Hepatocyte (in vitro differentiated cells): Measurements from ENCODE around the gene S100PBP. TPM values are rescaled to one million over a fixed set of nuclear protein-coding genes. Genes with fewer than 3 reads are reported as not detected.

Experiments
- DNase-seq: peaks from one replicate; pipeline ENCODE4 v3.0.0-alpha.2; 2016; ENCODE audit warnings: low spot score
- H2AFZ ChIP-seq: fragments of 200-600 bp; sonication (generic); 2 replicates; pipeline ENCODE4 v1.6.0; 2016; ENCODE audit warnings: antibody characterized with exemption, mild to moderate bottlenecking
- H3K27ac ChIP-seq: fragments of 200-600 bp; sonication (generic); 2 replicates; pipeline ENCODE4 v1.5.1; 2016; ENCODE audit warnings: mild to moderate bottlenecking
- H3K27me3 ChIP-seq: fragments of 200-600 bp; sonication (generic); 2 replicates; pipeline ENCODE4 v1.6.1; 2016
- H3K36me3 ChIP-seq: fragments of 200-600 bp; sonication (generic); replicated peaks from 2 replicates; pipeline ENCODE4 v1.5.1; 2016; ENCODE audit warnings: low read depth; ENCODE audit not compliant: insufficient read depth
- H3K4me1 ChIP-seq: fragments of 200-600 bp; sonication (generic); 2 replicates; pipeline ENCODE4 v1.5.1; 2016; ENCODE audit warnings: mild to moderate bottlenecking, moderate library complexity; ENCODE audit not compliant: insufficient read depth
- H3K4me2 ChIP-seq: fragments of 200-600 bp; sonication (generic); 2 replicates; pipeline ENCODE4 v1.6.0; 2016
- H3K4me3 ChIP-seq: fragments of 200-600 bp; sonication (generic); 2 replicates; pipeline ENCODE4 v1.5.1; 2016; ENCODE audit warnings: mild to moderate bottlenecking
- H3K79me2 ChIP-seq: fragments of 200-600 bp; sonication (generic); 2 replicates; pipeline ENCODE4 v1.6.0; 2017; ENCODE audit warnings: mild to moderate bottlenecking
- H3K9me2 ChIP-seq: fragments of 200-600 bp; sonication (generic); replicated peaks from 2 replicates; pipeline ENCODE4 v1.6.0; 2017; ENCODE audit warnings: mild to moderate bottlenecking; ENCODE audit not compliant: insufficient read depth
- H3K9me3 ChIP-seq: fragments of 200-600 bp; sonication (generic); 2 replicates; pipeline ENCODE4 v1.5.1; 2016; ENCODE audit warnings: low read depth, mild to moderate bottlenecking
- H4K20me1 ChIP-seq: fragments of 200-600 bp; sonication (generic); 2 replicates; pipeline ENCODE4 v1.6.0; 2016; ENCODE audit warnings: mild to moderate bottlenecking; ENCODE audit not compliant: insufficient read depth, poor library complexity, severe bottlenecking
- CTCF ChIP-seq: fragments of 200-600 bp; sonication (generic); IDR thresholded peaks from 2 replicates; pipeline ENCODE4 v1.5.1; 2016; ENCODE audit warnings: antibody characterized with exemption, mild to moderate bottlenecking; ENCODE audit not compliant: poor library complexity
- EZH2 ChIP-seq: fragments of 200-600 bp; sonication (generic); IDR thresholded peaks from 2 replicates; pipeline ENCODE4 v1.6.1; 2016; ENCODE audit warnings: antibody characterized with exemption, mild to moderate bottlenecking, borderline replicate concordance
- EZH2phosphoT487 ChIP-seq: fragments of 200-600 bp; sonication (generic); IDR thresholded peaks from one replicate; pipeline ENCODE4 v1.6.1; 2018; ENCODE audit warnings: antibody characterized with exemption, mild to moderate bottlenecking, low read depth, moderate library complexity; ENCODE audit not compliant: unreplicated experiment, severe bottlenecking
- WGBS: methylation state at CpG from one replicate; pipeline ENCODE4 v1.1.6; 2016; ENCODE audit warnings: low lambda C conversion rate; ENCODE audit errors: missing lambda C conversion rate; 5-methylcytosine and 5-hydroxymethylcytosine counted together
- polyA plus RNA-seq: library from polyadenylated mRNA; unstranded; fragments of >200 nt; fragmentation: Nextera tagmentation; extraction: Ambion mirVana; gene quantifications from 2 replicates; pipeline ENCODE4 v1.2.1, GENCODE V29; 2016
- total RNA-seq: library from RNA; depleted of rRNA; stranded (reverse); fragments of >200 nt; gene quantifications from 2 replicates; pipeline ENCODE4 v1.2.3, GENCODE V29; 2014

S100PBP gene
- total and polyA plus RNA-seq, 2 experiments from 2014 or later: 10.7 to 41.5 TPM

DNA sequence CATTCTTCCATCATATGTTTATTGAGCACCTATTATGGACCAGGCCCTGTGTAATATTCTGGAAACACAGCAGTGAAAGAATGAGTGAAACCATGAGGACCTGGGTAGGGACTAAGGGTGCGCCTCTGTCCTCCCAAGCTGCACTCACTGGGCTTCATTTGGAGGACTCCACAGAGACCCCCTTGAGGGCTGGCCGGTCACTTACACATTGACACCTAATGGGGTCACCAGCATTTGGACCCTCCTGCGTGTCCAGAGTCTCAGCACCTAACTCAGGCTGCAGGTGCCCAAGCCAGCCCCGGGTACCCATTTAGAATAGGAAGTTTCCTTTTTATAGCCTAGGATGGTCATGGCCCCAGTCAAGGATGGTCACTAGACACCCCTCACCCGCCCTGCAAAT lies 56.0 kb downstream of the S100PBP start:
- H3K27me3 ChIP-seq: peaks cover 27% of the 10 kb centered on the region
- no peaks in the 10 kb centered on the region for H3K9me3 ChIP-seq
- no peak for DNase-seq
- H3K4me1 ChIP-seq: peaks cover 11% of the 10 kb centered on the region
- no peak overlapping the region for H2AFZ ChIP-seq
- H3K79me2 ChIP-seq: no peaks in the 10 kb centered on the region
- no peak overlapping the region for H3K4me3 ChIP-seq
- H4K20me1 ChIP-seq: no peaks in the 10 kb centered on the region
- TF ChIP-seq EZH2 (no peak), EZH2phosphoT487 (no peak)
- no peaks in the 10 kb centered on the region for H3K36me3 ChIP-seq
- no peaks in the 10 kb centered on the region for H3K9me2 ChIP-seq
- no peak overlapping the region for H3K4me2 ChIP-seq
- H3K27ac ChIP-seq: no peak overlapping the region
- WGBS: 90% methylated on average over 5 of the region's 5 CpGs

DNA sequence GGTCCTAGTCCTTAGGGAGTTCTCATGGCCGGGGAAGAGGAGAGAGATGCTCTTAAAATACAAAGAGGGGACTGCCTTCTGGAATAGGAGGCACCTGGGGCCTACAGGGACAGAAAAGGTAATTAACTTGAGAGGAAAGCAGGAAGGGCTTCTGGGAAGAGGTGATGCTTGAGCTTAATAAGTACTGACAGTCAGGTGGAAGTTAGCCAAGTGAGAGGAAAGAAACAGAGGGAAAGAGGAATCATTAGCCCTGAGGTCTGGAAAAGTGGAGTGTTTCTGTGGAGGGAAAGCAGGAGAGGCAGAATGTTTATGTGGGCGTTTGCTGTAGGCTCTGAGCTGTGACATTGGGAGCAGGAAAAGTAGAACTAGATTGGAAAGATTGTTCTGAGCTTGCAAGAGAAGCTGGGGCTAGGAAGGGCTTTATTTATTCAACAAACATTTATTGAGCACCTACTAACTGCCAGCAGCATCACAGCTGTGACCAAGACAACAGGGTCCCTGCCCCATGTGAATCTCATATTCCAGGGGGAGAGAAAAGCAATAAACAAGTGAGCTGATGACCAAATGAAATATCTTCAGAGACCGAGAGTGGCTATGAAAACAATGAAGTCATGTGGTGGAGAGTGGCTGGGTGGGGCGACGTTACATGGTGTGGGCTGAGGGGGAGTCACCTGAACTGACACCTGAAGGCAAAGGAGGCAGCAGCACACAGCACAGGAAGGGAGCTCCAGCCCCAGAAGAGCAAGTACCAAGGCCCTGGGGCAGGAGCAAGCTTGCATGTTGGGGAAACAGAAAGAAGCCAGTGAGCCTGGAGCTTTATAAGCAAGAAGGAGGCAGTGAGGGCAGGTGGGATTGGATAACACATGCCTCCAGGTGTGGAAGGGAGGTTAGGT lies 57.7 kb downstream of the S100PBP start:
- Histone ChIP-seq H3K9me3 (no peaks in the 10 kb centered on the region), H3K4me1 (peaks cover 6% of the 10 kb centered on the region), H3K27ac (no peak overlapping the region), H3K36me3 (no peaks in the 10 kb centered on the region), H3K4me3 (no peak overlapping the region), H3K79me2 (no peaks in the 10 kb centered on the region), H3K4me2 (no peak overlapping the region), H3K9me2 (no peaks in the 10 kb centered on the region), H2AFZ (no peak overlapping the region), H4K20me1 (no peaks in the 10 kb centered on the region), H3K27me3 (peaks cover 21% of the 10 kb centered on the region)
- 69% methylated on average over 5 of the region's 5 CpGs for WGBS
- TF ChIP-seq EZH2 (no peak), CTCF (no peak), EZH2phosphoT487 (no peak)
- DNase-seq: no peak

GRCh38 chr1:32876341-32877210 lies 59.1 kb downstream of the S100PBP start:
- Histone ChIP-seq H3K4me3 (no peak overlapping the region), H3K27me3 (peaks cover 15% of the 10 kb centered on the region), H4K20me1 (no peaks in the 10 kb centered on the region), H3K36me3 (no peaks in the 10 kb centered on the region), H3K9me2 (no peaks in the 10 kb centered on the region), H3K9me3 (no peaks in the 10 kb centered on the region), H2AFZ (no peak overlapping the region), H3K27ac (no peak overlapping the region), H3K79me2 (no peaks in the 10 kb centered on the region), H3K4me2 (no peak overlapping the region), H3K4me1 (no peaks in the 10 kb centered on the region)
- DNase-seq: peak; percentile 46
- TF ChIP-seq EZH2phosphoT487: no peak
- peak; percentile 57 for TF ChIP-seq CTCF
- no peak for TF ChIP-seq EZH2
- 59% methylated on average over 16 of the region's 16 CpGs for WGBS
